H9 (cell line): ENCODE measurements around the gene STYXL1. TPM values are rescaled to one million over a fixed set of nuclear protein-coding genes. Genes with fewer than 3 reads are reported as not detected.

ENCODE experiments used
- DNase-seq: peaks from one replicate; pipeline ENCODE4 v3.0.0-alpha.2; 2017
- H2AFZ ChIP-seq: one replicate; pipeline ENCODE4 v1.6.1; 2013; ENCODE audit warnings: mild to moderate bottlenecking, low read length, control low read depth, moderate library complexity
- H2AK5ac ChIP-seq: 2 replicates; pipeline ENCODE4 v1.6.1; 2013; ENCODE audit warnings: low read length, control low read depth, mixed read lengths; ENCODE audit not compliant: insufficient read length
- H2BK120ac ChIP-seq: one replicate; pipeline ENCODE4 v1.6.1; 2013; ENCODE audit warnings: low read depth, mild to moderate bottlenecking, low read length, control low read depth, inconsistent platforms; ENCODE audit not compliant: poor library complexity, severe bottlenecking
- H2BK12ac ChIP-seq: 2 replicates; pipeline ENCODE4 v1.6.1; 2013; ENCODE audit warnings: low read length, control low read depth, mixed read lengths, low read depth; ENCODE audit not compliant: insufficient read length
- H2BK15ac ChIP-seq: 2 replicates; pipeline ENCODE4 v1.6.1; 2013; ENCODE audit warnings: low read depth, low read length, control low read depth
- H2BK20ac ChIP-seq: one replicate; pipeline ENCODE4 v1.6.1; 2013; ENCODE audit warnings: low read depth, mild to moderate bottlenecking, low read length, control low read depth, inconsistent platforms; ENCODE audit not compliant: poor library complexity, severe bottlenecking
- H2BK5ac ChIP-seq: 2 replicates; pipeline ENCODE4 v1.6.1; 2013; ENCODE audit warnings: low read length, control low read depth, mixed read lengths; ENCODE audit not compliant: insufficient read length
- H3K14ac ChIP-seq: 2 replicates; pipeline ENCODE4 v1.6.1; 2013; ENCODE audit warnings: low read length, control low read depth; ENCODE audit not compliant: insufficient read depth
- H3K18ac ChIP-seq: 2 replicates; pipeline ENCODE4 v1.6.1; 2013; ENCODE audit warnings: low read depth, mild to moderate bottlenecking, mixed read lengths, low read length, control low read depth; ENCODE audit not compliant: insufficient read length
- H3K23ac ChIP-seq: 2 replicates; pipeline ENCODE4 v1.6.1; 2013; ENCODE audit warnings: low read length, control low read depth, mixed read lengths, low read depth; ENCODE audit not compliant: insufficient read length
- H3K23me2 ChIP-seq: 2 replicates; pipeline ENCODE4 v1.6.1; 2013; ENCODE audit warnings: low read depth, mild to moderate bottlenecking, mixed read lengths, low read length, control low read depth; ENCODE audit not compliant: insufficient read length, poor library complexity, severe bottlenecking
- H3K27ac ChIP-seq: 2 replicates; pipeline ENCODE4 v1.5.1; 2013; ENCODE audit warnings: low read length, control low read depth, mixed read lengths, low read depth; ENCODE audit not compliant: insufficient read length
- H3K27me3 ChIP-seq: 2 replicates; pipeline ENCODE4 v1.6.1; 2013; ENCODE audit warnings: low read length, control low read depth, inconsistent platforms; ENCODE audit not compliant: insufficient read depth
- H3K4ac ChIP-seq: 2 replicates; pipeline ENCODE4 v1.6.1; 2013; ENCODE audit warnings: low read depth, mild to moderate bottlenecking, control low read depth, inconsistent platforms, low read length, moderate library complexity
- H3K4me1 ChIP-seq: 2 replicates; pipeline ENCODE4 v1.6.1; 2013; ENCODE audit warnings: low read length, control low read depth, inconsistent platforms; ENCODE audit not compliant: insufficient read depth
- H3K4me2 ChIP-seq: 2 replicates; pipeline ENCODE4 v1.6.1; 2013; ENCODE audit warnings: low read length, control low read depth, mixed read lengths; ENCODE audit not compliant: insufficient read length, insufficient read depth
- H3K56ac ChIP-seq: 2 replicates; pipeline ENCODE4 v1.6.1; 2013; ENCODE audit warnings: low read depth, mild to moderate bottlenecking, mixed read lengths, low read length, control low read depth; ENCODE audit not compliant: insufficient read length
- H3K79me1 ChIP-seq: 2 replicates; pipeline ENCODE4 v1.6.1; 2013; ENCODE audit warnings: low read depth, mild to moderate bottlenecking, moderate library complexity, low read length, control low read depth, inconsistent platforms; ENCODE audit not compliant: insufficient read depth, poor library complexity, severe bottlenecking
- H3K79me2 ChIP-seq: 2 replicates; pipeline ENCODE4 v1.6.1; 2013; ENCODE audit warnings: low read length, control low read depth, inconsistent platforms; ENCODE audit not compliant: insufficient read depth
- H3K9ac ChIP-seq: 2 replicates; pipeline ENCODE4 v1.6.1; 2013; ENCODE audit warnings: low read length, control low read depth, mixed read lengths; ENCODE audit not compliant: insufficient read length; ENCODE audit errors: extremely low read depth
- H3K9me3 ChIP-seq: one replicate; pipeline ENCODE4 v1.6.1; 2013; ENCODE audit warnings: low read depth, low read length, inconsistent platforms; ENCODE audit not compliant: control insufficient read depth
- H3T11ph ChIP-seq: one replicate; pipeline ENCODE4 v1.6.1; 2013; ENCODE audit warnings: mild to moderate bottlenecking, low read length, control low read depth, inconsistent platforms
- H4K20me1 ChIP-seq: one replicate; pipeline ENCODE4 v1.6.1; 2013; ENCODE audit not compliant: control insufficient read depth, insufficient read length, insufficient read depth
- H4K5ac ChIP-seq: 2 replicates; pipeline ENCODE4 v1.6.1; 2013; ENCODE audit warnings: low read depth, mild to moderate bottlenecking, mixed read lengths, low read length, control low read depth; ENCODE audit not compliant: insufficient read length
- H4K8ac ChIP-seq: replicated peaks from 2 replicates; pipeline ENCODE4 v1.6.1; 2013; ENCODE audit warnings: low read length, control low read depth, mixed read lengths, low read depth; ENCODE audit not compliant: insufficient read length
- H4K91ac ChIP-seq: 2 replicates; pipeline ENCODE4 v1.6.1; 2013; ENCODE audit warnings: low read depth, mild to moderate bottlenecking, moderate library complexity, mixed read lengths, low read length, control low read depth; ENCODE audit not compliant: insufficient read length
- H3K27ac Mint-ChIP-seq, 3 experiments: 2 replicates in 2 of 3; 3 replicates in 1 of 3; pipeline ENCODE4 v1.8.0; 2020 to 2021; ENCODE audit warnings: mixed read lengths in 3 of 3, mild to moderate bottlenecking in 1 of 3, moderate library complexity in 1 of 3
- H3K27me3 Mint-ChIP-seq: 2 replicates; pipeline ENCODE4 v1.8.0; 2021; ENCODE audit warnings: low read depth, mild to moderate bottlenecking, moderate library complexity, mixed read lengths
- H3K36me3 Mint-ChIP-seq, 3 experiments: 2 replicates in 2 of 3; 3 replicates in 1 of 3; pipeline ENCODE4 v1.8.0; 2020 to 2021; ENCODE audit warnings: low read depth in 3 of 3, mixed read lengths in 3 of 3; ENCODE audit not compliant: insufficient read depth in 1 of 3
- H3K4me1 Mint-ChIP-seq, 2 experiments: 2 replicates each; pipeline ENCODE4 v1.8.0; 2020; ENCODE audit warnings: mixed read lengths in 2 of 2
- H3K4me3 Mint-ChIP-seq, 2 experiments: 2 replicates in 1 of 2; 3 replicates in 1 of 2; pipeline ENCODE4 v1.8.0; 2020 to 2021; ENCODE audit warnings: mild to moderate bottlenecking in 2 of 2, mixed read lengths in 2 of 2, moderate library complexity in 1 of 2
- H3K9me3 Mint-ChIP-seq, 2 experiments: 2 replicates in 1 of 2; 3 replicates in 1 of 2; pipeline ENCODE4 v1.8.0; 2020; ENCODE audit warnings: mild to moderate bottlenecking in 2 of 2, mixed read lengths in 2 of 2, moderate library complexity in 1 of 2
- WGBS: extraction: QIAGEN DNeasy Blood & Tissue Kit; methylation state at CpG from one replicate; pipeline ENCODE4 v1.1.7; 2013; ENCODE audit warnings: missing lambda C conversion rate, low lambda C conversion rate, mixed read lengths; ENCODE audit not compliant: insufficient read length; ENCODE audit errors: extremely low coverage; 5-methylcytosine and 5-hydroxymethylcytosine counted together
- total RNA-seq: library from RNA; stranded (reverse); gene quantifications from 2 replicates; pipeline ENCODE4 v1.2.1, GENCODE V29; 2021
- TF ChIP-seq, protein P1 (sequence below): fragments of 200-600 bp; sonication (generic); conservative IDR thresholded peaks from 3 replicates; pipeline ENCODE4 v1.8.0; 2021; ENCODE audit warnings: antibody characterized with exemption, mild to moderate bottlenecking

Gene STYXL1
- total RNA-seq, 1 experiment from 2014 or later = 38.7 TPM

DNA sequence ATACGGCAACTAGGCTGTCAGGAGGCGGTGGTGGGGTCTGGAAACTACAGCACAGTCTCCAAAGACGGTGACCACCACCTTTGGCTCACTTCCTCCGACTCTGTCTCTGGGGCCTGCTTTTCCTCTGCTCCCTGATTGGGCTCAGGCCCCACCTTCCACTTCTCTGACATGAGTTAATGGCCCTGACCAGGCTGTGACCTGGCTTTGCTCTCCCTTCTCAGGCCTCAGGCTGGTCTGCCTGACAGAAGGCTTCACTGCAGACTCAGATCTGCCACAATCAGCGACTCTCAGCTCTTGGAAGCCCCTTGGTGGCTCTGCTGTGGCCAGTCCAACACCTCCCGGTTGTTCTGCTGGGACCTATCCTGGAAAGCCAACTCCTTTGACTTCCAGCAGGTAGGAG lies 7.7 kb downstream of the STYXL1 start:
- no peak overlapping the region for H3K27ac ChIP-seq
- no peaks in the 10 kb centered on the region for H3K9me3 ChIP-seq
- no peak overlapping the region for H3K4me2 ChIP-seq
- TF ChIP-seq, protein P1, sequence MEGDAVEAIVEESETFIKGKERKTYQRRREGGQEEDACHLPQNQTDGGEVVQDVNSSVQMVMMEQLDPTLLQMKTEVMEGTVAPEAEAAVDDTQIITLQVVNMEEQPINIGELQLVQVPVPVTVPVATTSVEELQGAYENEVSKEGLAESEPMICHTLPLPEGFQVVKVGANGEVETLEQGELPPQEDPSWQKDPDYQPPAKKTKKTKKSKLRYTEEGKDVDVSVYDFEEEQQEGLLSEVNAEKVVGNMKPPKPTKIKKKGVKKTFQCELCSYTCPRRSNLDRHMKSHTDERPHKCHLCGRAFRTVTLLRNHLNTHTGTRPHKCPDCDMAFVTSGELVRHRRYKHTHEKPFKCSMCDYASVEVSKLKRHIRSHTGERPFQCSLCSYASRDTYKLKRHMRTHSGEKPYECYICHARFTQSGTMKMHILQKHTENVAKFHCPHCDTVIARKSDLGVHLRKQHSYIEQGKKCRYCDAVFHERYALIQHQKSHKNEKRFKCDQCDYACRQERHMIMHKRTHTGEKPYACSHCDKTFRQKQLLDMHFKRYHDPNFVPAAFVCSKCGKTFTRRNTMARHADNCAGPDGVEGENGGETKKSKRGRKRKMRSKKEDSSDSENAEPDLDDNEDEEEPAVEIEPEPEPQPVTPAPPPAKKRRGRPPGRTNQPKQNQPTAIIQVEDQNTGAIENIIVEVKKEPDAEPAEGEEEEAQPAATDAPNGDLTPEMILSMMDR = no peak
- no peak for DNase-seq
- H3K27me3 ChIP-seq = no peaks in the 10 kb centered on the region
- H2AFZ ChIP-seq = no peak overlapping the region
- H2BK12ac ChIP-seq = no peak overlapping the region
- H2BK20ac ChIP-seq = no peak overlapping the region
- no peak overlapping the region for H3K4ac ChIP-seq
- no peak overlapping the region for H3K14ac ChIP-seq
- Mint-ChIP-seq H3K4me3 (no peak overlapping the region), H3K9me3 (no peaks in the 10 kb centered on the region), H3K4me1 (peaks cover 4 to 10% of the 10 kb centered on the region in 2 experiments; a peak in 3 of 4 replicates), H3K27ac (no peak overlapping the region; a peak in 1 of 7 replicates), H3K36me3 (peaks cover 2 to 12% (median 4%) of the 10 kb centered on the region in 3 experiments; a peak in 4 of 7 replicates), H3K27me3 (no peaks in the 10 kb centered on the region)
- H4K8ac ChIP-seq = no peak overlapping the region
- no peak overlapping the region for H4K5ac ChIP-seq
- no peaks in the 10 kb centered on the region for H4K20me1 ChIP-seq
- H3K56ac ChIP-seq = no peak overlapping the region
- no peak overlapping the region for H2BK15ac ChIP-seq
- H3T11ph ChIP-seq = no peak overlapping the region
- H3K79me1 ChIP-seq = peaks cover 3% of the 10 kb centered on the region
- H4K91ac ChIP-seq = no peak overlapping the region
- no peaks in the 10 kb centered on the region for H3K79me2 ChIP-seq
- H3K9ac ChIP-seq = no peak overlapping the region
- no peak overlapping the region for H2BK120ac ChIP-seq
- H3K23ac ChIP-seq = no peak overlapping the region
- H3K23me2 ChIP-seq = no peaks in the 10 kb centered on the region
- no peak overlapping the region for H2BK5ac ChIP-seq
- H3K4me1 ChIP-seq = no peaks in the 10 kb centered on the region
- no CpG with 5 or more reads among the region's 6 CpGs for WGBS
- H3K18ac ChIP-seq = no peak overlapping the region
- H2AK5ac ChIP-seq = no peak overlapping the region
